ENCODE results near the gene TIMM21.
A peak's percentile ranks its signal among the peaks of the same experiment; 100 is the strongest.

Gene TIMM21, protein sequence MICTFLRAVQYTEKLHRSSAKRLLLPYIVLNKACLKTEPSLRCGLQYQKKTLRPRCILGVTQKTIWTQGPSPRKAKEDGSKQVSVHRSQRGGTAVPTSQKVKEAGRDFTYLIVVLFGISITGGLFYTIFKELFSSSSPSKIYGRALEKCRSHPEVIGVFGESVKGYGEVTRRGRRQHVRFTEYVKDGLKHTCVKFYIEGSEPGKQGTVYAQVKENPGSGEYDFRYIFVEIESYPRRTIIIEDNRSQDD

DNA sequence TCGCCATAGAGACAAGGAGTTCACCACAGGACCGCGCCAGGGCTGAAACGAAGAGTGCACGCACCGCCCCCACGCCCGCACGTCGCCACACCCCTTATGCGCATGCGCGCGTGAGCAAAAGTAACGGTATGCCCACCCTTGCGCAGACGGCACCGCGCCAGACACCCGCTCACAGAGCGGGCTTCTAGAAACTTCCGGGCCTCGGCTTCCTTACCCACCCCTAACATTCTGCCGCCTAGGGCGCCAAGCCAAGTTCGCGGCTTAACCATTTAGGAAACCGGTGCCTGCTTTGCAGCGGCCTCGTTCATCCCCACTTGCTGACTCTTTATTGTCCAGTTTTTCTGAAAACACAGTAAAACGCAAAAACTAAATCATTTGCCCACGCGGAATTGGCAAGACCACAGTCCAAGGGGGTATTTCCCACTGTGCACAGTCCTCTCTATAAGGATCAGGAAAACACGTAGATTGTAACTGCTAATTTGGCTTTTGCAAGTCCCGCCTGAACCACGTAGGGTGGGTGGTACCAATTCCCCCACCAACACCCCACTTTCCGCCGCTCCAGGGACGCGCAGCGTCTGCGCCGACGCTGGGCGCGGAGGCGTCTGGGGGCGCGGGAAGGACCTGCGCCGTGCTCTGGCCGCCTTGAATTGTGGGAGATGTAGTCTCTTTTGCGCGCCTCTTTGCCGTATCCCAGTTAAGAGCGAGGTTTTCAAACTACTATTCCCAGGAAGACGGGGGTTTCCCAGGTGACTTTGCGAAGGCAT lies at the start of gene TIMM21, which contains the start of gene FBXO15:
TSS of gene TIMM21 (plus strand) at position 745 of the 764 bp plus-strand sequence. CDS start 286 bp downstream, outside the sequence.
TSS of gene FBXO15 (minus strand) at position 56 of the 764 bp plus-strand sequence. CDS start at position 7, 49 bp downstream.
- Mint-ChIP-seq H3K27me3 (ENCODE audit: low read depth, poor library complexity) (peaks cover 14% of the 10 kb centered on the region), H3K9me3 (no peaks in the 10 kb centered on the region), H3K4me3 (peak within 1 kb of the TSS; percentile 99), H3K27ac (peak within 1 kb of the TSS; percentile 98), H3K4me1 (peaks cover 57% of the 10 kb centered on the region), H3K36me3 (ENCODE audit: low read depth) (peaks cover 20% of the 10 kb centered on the region)
- DNase-seq, result peak; percentile 94
- TF ChIP-seq, protein P1, sequence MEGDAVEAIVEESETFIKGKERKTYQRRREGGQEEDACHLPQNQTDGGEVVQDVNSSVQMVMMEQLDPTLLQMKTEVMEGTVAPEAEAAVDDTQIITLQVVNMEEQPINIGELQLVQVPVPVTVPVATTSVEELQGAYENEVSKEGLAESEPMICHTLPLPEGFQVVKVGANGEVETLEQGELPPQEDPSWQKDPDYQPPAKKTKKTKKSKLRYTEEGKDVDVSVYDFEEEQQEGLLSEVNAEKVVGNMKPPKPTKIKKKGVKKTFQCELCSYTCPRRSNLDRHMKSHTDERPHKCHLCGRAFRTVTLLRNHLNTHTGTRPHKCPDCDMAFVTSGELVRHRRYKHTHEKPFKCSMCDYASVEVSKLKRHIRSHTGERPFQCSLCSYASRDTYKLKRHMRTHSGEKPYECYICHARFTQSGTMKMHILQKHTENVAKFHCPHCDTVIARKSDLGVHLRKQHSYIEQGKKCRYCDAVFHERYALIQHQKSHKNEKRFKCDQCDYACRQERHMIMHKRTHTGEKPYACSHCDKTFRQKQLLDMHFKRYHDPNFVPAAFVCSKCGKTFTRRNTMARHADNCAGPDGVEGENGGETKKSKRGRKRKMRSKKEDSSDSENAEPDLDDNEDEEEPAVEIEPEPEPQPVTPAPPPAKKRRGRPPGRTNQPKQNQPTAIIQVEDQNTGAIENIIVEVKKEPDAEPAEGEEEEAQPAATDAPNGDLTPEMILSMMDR (IDR thresholded peaks at IDR 0.05), result no peak

DNA sequence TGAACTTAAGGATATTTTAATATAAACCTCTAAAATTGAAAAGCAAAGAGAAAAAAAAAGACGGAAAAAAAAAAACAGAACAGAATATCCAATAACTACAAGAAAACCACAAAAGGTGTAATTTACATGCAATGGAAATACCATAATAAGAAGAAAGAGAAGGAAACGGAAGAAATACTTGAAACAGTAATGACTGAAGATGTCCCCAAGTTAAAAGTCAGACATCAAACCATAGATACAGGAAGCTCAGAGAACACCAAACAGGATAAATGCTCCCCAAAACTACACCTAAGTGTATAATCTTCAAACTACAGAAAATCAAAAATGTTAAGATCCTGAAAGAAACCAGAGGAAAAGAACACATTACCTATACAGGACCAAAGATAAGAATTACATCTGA lies 39.9 kb upstream of the TIMM21 start:
- H3K4me3 Mint-ChIP-seq, result no peak overlapping the region
- no peaks in the 10 kb centered on the region for H3K27me3 Mint-ChIP-seq (ENCODE audit: low read depth, poor library complexity)
- H3K36me3 Mint-ChIP-seq (ENCODE audit: low read depth), result peaks cover 23% of the 10 kb centered on the region
- no peak overlapping the region for H3K27ac Mint-ChIP-seq
- H3K9me3 Mint-ChIP-seq, result peaks cover 61% of the 10 kb centered on the region
- TF ChIP-seq, protein P1 (IDR thresholded peaks at IDR 0.05), result no peak
- no peak for DNase-seq
- H3K4me1 Mint-ChIP-seq, result peaks cover under 1% of the 10 kb centered on the region

DNA sequence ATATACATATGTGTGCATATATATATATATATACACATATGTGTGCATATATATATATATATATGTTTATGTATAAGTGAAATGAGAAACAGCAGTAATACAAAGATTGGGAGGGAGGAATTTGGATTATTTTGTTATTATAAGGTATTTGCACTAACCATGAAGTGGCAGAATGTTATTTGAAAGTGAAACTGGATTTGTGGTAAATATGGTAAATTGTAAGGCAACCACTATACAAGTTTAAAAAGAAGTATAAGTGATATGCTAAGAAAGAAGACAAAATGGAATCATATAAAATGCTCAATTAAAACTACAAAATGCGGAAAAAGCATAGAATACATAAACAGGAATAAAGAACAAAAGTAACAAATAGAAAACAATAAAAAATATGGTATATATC lies 38.2 kb upstream of the TIMM21 start:
- Mint-ChIP-seq H3K9me3 (peaks cover 61% of the 10 kb centered on the region), H3K27ac (no peak overlapping the region), H3K36me3 (ENCODE audit: low read depth) (peaks cover 27% of the 10 kb centered on the region), H3K4me3 (no peak overlapping the region), H3K4me1 (peaks cover 17% of the 10 kb centered on the region), H3K27me3 (ENCODE audit: low read depth, poor library complexity) (no peaks in the 10 kb centered on the region)
- TF ChIP-seq, protein P1 (IDR thresholded peaks at IDR 0.05), result no peak
- no peak for DNase-seq

DNA sequence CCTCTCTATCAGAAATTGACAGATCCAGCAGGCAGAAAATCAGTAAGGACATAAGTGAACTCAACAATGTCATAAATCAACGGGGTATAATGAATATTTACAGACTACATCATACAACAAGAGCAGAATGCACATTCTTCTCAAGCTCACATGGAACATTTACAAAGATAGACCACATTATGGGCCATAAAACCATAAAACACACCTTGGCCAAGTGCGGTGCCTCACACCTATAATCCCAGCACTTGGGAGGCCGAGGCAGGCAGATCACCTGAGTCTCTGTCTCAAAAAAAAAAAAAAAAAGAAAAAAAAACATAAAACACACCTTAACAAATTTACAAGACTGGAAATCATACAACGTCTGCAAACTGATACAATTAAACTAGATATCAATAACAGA lies 37.3 kb upstream of the TIMM21 start:
- Mint-ChIP-seq H3K4me1 (peaks cover 19% of the 10 kb centered on the region), H3K4me3 (no peak overlapping the region), H3K9me3 (peaks cover 61% of the 10 kb centered on the region), H3K27me3 (ENCODE audit: low read depth, poor library complexity) (no peaks in the 10 kb centered on the region), H3K36me3 (ENCODE audit: low read depth) (peaks cover 27% of the 10 kb centered on the region), H3K27ac (no peak overlapping the region)
- no peak for DNase-seq
- TF ChIP-seq, protein P1 (IDR thresholded peaks at IDR 0.05), result no peak

DNA sequence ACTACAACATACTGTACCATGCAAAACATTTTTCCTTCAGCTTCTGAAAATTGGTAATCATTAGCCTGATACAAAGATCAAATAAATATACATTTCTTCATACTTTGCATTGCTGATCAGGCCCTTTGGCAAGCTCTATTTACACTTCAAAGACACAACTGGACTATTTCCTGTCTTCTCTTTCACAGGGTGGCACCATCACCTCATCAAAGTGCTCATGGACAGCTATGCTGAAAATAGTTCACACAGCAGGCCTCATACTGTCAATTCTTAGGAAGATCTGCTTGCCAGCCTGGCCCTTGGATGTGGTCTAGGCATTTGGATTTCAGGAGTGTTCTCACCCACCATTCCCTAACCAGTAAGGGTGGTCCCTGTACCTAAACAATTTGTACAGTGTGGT lies 34.6 kb upstream of the TIMM21 start:
- no peak for DNase-seq
- H3K4me1 Mint-ChIP-seq, result peaks cover 28% of the 10 kb centered on the region
- peak overlapping the region; percentile 9 for H3K4me3 Mint-ChIP-seq
- peaks cover 44% of the 10 kb centered on the region for H3K9me3 Mint-ChIP-seq
- TF ChIP-seq, protein P1 (IDR thresholded peaks at IDR 0.05), result no peak
- H3K27ac Mint-ChIP-seq, result no peak overlapping the region
- H3K36me3 Mint-ChIP-seq (ENCODE audit: low read depth), result peaks cover 21% of the 10 kb centered on the region
- peaks cover 2% of the 10 kb centered on the region for H3K27me3 Mint-ChIP-seq (ENCODE audit: low read depth, poor library complexity)
